HepG2 (cell line): ENCODE data around the gene DOCK4. TPM values are rescaled to one million over a fixed set of nuclear protein-coding genes. Genes with fewer than 3 reads are reported as not detected.

ENCODE experiments used
- ARNTL ChIP-seq: sonication (generic); formaldehyde crosslinking; IDR thresholded peaks from 2 replicates; pipeline ENCODE4 v1.4.0; 2020; ENCODE audit warnings: mild to moderate bottlenecking, missing genetic modification reagents
- BCLAF1 ChIP-seq: fragments of 450-650 bp; IDR thresholded peaks from 2 replicates; pipeline ENCODE4 v1.6.1; 2017; ENCODE audit warnings: mild to moderate bottlenecking
- CTCF ChIP-seq: sonication (generic); formaldehyde crosslinking; IDR thresholded peaks from 2 replicates; pipeline ENCODE4 v1.5.0; 2020; ENCODE audit warnings: mild to moderate bottlenecking, missing genetic modification reagents, moderate library complexity
- DPF2 ChIP-seq: sonication (generic); formaldehyde crosslinking; IDR thresholded peaks from 2 replicates; pipeline ENCODE4 v1.4.0; 2020; ENCODE audit warnings: mild to moderate bottlenecking, low read depth, missing genetic modification reagents, borderline replicate concordance
- GABPB1 ChIP-seq: IDR thresholded peaks from 2 replicates; pipeline ENCODE4 v1.6.1; 2016; ENCODE audit warnings: mild to moderate bottlenecking, missing genetic modification reagents, moderate library complexity, missing compliant biosample characterization
- GMEB2 ChIP-seq: IDR thresholded peaks from 2 replicates; pipeline ENCODE4 v1.6.1; 2016; ENCODE audit warnings: missing biosample characterization, missing genetic modification reagents, low read depth
- SIX1 ChIP-seq: sonication (generic); formaldehyde crosslinking; IDR thresholded peaks from 2 replicates; pipeline ENCODE4 v1.4.0; 2020; ENCODE audit warnings: missing genetic modification reagents, borderline replicate concordance
- ZBTB40 ChIP-seq, 2 experiments: fragments of 450-650 bp in 1 of 2; sonication (generic) in 1 of 2; formaldehyde crosslinking in 1 of 2; IDR thresholded peaks; 2 replicates each; pipeline versions ENCODE4 v1.6.1 to v1.8.0; 2016 to 2022; ENCODE audit warnings: antibody characterized with exemption in 1 of 2, mild to moderate bottlenecking in 1 of 2, missing genetic modification reagents in 1 of 2
- ZKSCAN5 ChIP-seq: sonication (generic); formaldehyde crosslinking; IDR thresholded peaks from 2 replicates; pipeline ENCODE4 v1.5.1; 2020; ENCODE audit warnings: mild to moderate bottlenecking, missing genetic modification reagents
- ZNF563 ChIP-seq: sonication (generic); formaldehyde crosslinking; IDR thresholded peaks from 2 replicates; pipeline ENCODE4 v1.8.0; 2022; ENCODE audit warnings: mild to moderate bottlenecking, moderate library complexity, missing genetic modification reagents
- ZNF816 ChIP-seq: sonication (generic); formaldehyde crosslinking; IDR thresholded peaks from 2 replicates; pipeline ENCODE4 v1.8.0; 2022; ENCODE audit warnings: missing genetic modification reagents, mild to moderate bottlenecking, borderline replicate concordance
- ZNF883 ChIP-seq: sonication (generic); formaldehyde crosslinking; IDR thresholded peaks from 2 replicates; pipeline ENCODE4 v1.5.1; 2020; ENCODE audit warnings: mild to moderate bottlenecking, missing genetic modification reagents; ENCODE audit errors: not compliant biosample characterization
- polyA plus RNA-seq, 8 experiments: library from polyadenylated mRNA; depleted of rRNA in 3 of 8; stranded (reverse) in 7 of 8; unstranded in 1 of 8; fragments of >200 nt; fragmentation: Illumina TruSeq in 4 of 8; extraction: Trizol in 4 of 8; gene quantifications; 2 replicates each; pipeline versions ENCODE4 v1.2.1 to v1.2.3, GENCODE V29; 2011 to 2016; ENCODE audit warnings: low read depth in 4 of 8, missing spikeins in 1 of 8, mixed read lengths in 1 of 8; ENCODE audit not compliant: insufficient read depth in 1 of 8
- total RNA-seq, 5 experiments: library from RNA; depleted of rRNA; stranded (reverse); fragments of >200 nt; fragmentation: Illumina TruSeq; extraction: Trizol; gene quantifications; 2 replicates each; pipeline ENCODE4 v1.2.3, GENCODE V29; 2016; ENCODE audit warnings: low read depth in 1 of 5

Gene DOCK4
- total and polyA plus RNA-seq, 2 of the 13 experiments (the other 11 are each of a cell fraction or from before 2014, with no cell fraction given) = 13.5 to 17.4 TPM

- TF ChIP-seq GMEB2 (CRISPR knock-in tag) (no peak), ZBTB40 (IDR thresholded peaks at IDR 0.05) (no peak), ZBTB40 (CRISPR knock-in tag; IDR thresholded peaks at IDR 0.05) (no peak), ZKSCAN5 (CRISPR knock-in tag) (no peak), ZNF883 (CRISPR knock-in tag) (peak; percentile 22), CTCF (CRISPR knock-in tag) (peak; percentile 6; the same call in 1 of the 2 replicates), GABPB1 (CRISPR knock-in tag) (no peak), ZNF563 (peak; percentile 60), DPF2 (CRISPR knock-in tag) (no peak), SIX1 (CRISPR knock-in tag) (no peak), BCLAF1 (no peak), ARNTL (CRISPR knock-in tag) (no peak), ZNF816 (CRISPR knock-in tag) (no peak)
Observed at GRCh38 chr7:112205343-112206237, 609 bp downstream of the DOCK4 start (continued).
